ENCODE measurements around the gene STPG3.

DNA sequence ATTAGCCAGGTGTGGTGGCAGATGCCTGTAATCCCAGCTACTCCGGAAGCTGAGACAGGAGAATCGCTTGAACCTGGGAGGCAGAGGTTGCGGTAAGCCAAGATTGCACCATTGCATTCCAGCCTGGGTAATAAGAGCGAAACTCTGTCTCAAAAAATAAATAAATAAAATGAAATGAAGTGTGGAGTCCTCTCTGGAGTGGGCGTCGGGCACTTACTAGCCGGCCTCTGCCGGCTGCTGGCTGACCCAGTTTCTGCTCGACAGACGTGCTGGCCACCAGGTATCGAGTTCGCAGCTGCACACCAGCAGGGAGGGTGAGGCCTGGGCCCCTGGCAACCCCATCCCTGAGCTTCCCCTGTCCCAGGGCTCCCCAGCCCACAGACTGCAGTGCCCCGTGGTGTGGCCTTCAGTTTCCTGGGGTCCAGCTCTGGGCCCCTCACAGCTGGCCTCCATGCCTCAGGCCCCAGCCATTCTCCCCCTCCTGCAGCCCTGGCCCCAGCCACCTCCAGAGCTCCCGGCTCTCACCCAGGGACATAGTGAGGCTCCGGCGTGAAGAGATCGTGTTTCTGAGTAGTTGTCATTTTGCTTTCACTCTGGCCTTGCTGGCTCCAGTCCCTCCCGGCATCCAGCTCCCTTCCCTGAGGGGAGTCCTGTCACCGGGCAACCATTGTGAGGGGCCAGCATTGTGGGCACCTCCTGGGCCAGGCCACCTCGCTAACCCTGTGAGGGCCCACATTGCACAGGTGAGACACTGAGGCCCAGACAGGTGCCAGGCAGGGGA is 3.8 kb upstream of the STPG3 start:
- TF ChIP-seq, protein P1, sequence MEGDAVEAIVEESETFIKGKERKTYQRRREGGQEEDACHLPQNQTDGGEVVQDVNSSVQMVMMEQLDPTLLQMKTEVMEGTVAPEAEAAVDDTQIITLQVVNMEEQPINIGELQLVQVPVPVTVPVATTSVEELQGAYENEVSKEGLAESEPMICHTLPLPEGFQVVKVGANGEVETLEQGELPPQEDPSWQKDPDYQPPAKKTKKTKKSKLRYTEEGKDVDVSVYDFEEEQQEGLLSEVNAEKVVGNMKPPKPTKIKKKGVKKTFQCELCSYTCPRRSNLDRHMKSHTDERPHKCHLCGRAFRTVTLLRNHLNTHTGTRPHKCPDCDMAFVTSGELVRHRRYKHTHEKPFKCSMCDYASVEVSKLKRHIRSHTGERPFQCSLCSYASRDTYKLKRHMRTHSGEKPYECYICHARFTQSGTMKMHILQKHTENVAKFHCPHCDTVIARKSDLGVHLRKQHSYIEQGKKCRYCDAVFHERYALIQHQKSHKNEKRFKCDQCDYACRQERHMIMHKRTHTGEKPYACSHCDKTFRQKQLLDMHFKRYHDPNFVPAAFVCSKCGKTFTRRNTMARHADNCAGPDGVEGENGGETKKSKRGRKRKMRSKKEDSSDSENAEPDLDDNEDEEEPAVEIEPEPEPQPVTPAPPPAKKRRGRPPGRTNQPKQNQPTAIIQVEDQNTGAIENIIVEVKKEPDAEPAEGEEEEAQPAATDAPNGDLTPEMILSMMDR (IDR thresholded peaks at IDR 0.05; ENCODE audit: low read length) = no peak
- TF ChIP-seq EZH2 (optimal IDR thresholded peaks at IDR 0.05; ENCODE audit: low read depth, low read length) (no peak), EZH2phosphoT487 (IDR thresholded peaks at IDR 0.05; ENCODE audit: low read length) (no peak)

Data from MM.1S (cell line).